Stimulated activated CD4-positive, alpha-beta T cell treated with anti-CD3 and anti-CD28 coated beads, Interleukin-12 subunit alpha, Interleukin-12 subunit beta, amount 100 ng/mL, for 48 hours (primary cell): Measurements from ENCODE around the gene AGPAT2.

Experiments used
- DNase-seq, 3 donors: peaks; one replicate each; pipeline ENCODE4 v3.0.0-alpha.2; 2020; ENCODE audit warnings: low read depth in 2 of 3, low spot score in 1 of 3

The AGPAT2 gene

GRCh38 chr9:136662656-136663581, 24.3 kb downstream of the AGPAT2 start, which contains the start of gene EGFL7:
Gene EGFL7, plus strand, starts transcription at chr9:136662916. Its CDS starts 5,367 bp downstream, at chr9:136668283.
- DNase-seq: no peak

- DNase-seq: no peak
Measured at GRCh38 chr9:136662326-136662655, 25.0 kb downstream of the AGPAT2 start.

- no peak for DNase-seq
Measured at GRCh38 chr9:136661641-136662325, 25.5 kb downstream of the AGPAT2 start.

- DNase-seq: no peak
Measured at GRCh38 chr9:136660971-136661550, 26.2 kb downstream of the AGPAT2 start.

DNA sequence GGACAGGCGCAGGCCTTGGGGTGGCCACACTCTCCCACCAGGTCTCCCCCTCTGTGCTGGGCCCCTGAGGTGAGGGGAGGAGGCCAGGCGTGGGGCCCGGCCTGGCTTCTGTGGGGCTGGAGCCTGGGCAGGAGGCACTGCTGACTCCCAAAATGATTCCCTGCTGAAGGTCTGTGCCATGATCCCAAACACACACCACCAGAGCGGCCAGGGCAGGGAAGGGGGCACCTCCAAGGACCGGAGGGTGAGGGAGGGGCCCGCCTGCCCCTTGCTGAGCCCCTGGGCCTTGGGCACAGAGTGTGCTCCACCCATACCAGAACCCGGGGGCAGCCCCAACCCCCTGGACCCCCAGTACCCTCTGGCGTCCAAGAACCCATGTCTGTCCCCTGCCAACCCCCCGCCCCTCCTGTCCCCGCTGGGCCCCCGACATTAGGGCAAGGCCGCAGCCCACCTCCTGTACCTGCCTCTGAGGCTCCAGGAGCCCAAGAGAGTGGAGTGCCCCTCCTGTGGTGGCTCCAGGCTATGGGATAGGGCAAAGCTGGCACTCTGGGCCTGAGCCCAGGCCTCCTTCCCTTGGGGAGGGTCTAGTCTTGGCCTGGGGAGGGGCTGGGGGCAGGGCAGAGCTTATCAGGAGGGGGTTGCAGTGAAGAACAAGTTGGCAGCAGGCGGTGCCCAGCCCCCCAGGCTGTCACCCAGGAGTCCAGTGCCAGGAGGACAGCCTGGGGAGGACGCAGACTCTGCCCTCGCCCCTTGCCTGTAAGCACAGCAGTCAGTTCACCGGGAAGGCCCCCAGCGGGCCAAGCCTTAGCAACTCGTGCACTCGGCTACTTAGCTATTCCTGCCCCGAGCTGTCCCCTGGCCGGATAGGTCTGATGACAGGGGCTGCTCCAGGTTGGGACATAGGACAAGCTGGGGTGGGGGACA, 27.1 kb downstream of the AGPAT2 start:
- DNase-seq: no peak

- no peak for DNase-seq
Measured at GRCh38 chr9:136658849-136659535, 28.3 kb downstream of the AGPAT2 start.

DNA sequence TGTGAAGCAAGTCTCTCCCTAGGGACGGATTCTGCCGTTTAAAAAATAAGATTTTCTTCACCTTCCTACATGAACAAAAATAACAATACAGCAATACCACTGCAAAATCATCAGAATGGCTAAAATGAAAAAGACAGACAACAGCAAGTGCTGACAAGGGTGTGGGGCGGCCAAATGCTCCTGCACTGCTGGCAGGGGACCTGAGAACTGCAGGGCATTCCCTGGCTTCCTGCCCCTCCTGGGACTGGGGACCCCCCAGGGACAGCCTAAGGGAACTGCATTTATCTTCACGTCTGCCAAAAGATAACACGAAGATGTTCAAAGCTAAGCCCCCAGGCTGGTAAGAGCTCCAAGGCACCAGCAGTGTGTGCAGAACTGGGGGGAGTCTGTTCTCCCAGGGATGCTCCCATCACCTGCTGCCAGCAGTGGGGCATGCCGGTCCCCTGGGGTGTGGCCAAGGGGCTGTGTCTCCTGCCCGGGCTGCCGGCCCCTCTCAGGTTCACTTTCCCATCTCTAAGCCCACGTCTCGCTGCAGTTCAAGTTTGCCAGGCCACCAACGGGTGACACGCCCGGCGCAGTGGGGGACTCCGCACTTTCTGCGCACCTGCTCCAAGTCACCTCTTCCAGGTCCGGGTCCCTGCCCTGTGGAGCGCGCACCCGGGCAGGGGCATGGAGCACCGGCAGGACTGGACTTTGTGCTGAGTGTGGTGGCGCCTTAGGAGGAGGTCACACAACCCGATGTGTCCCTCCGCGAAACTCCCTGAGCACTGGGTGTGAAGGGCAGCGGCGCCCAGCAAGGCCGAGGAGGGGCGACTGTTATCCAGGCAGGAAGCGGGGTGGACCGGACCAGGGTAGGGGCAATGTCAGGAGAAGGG, 29.0 kb downstream of the AGPAT2 start:
- DNase-seq: no peak

- no peak for DNase-seq
Measured at GRCh38 chr9:136656795-136657611, 30.3 kb downstream of the AGPAT2 start.

GRCh38 chr9:136656183-136656738, 31.0 kb downstream of the AGPAT2 start:
- DNase-seq: no peak

GRCh38 chr9:136655536-136656182, 31.6 kb downstream of the AGPAT2 start:
- no peak for DNase-seq

GRCh38 chr9:136654820-136655535, 32.3 kb downstream of the AGPAT2 start:
- DNase-seq: no peak

DNA sequence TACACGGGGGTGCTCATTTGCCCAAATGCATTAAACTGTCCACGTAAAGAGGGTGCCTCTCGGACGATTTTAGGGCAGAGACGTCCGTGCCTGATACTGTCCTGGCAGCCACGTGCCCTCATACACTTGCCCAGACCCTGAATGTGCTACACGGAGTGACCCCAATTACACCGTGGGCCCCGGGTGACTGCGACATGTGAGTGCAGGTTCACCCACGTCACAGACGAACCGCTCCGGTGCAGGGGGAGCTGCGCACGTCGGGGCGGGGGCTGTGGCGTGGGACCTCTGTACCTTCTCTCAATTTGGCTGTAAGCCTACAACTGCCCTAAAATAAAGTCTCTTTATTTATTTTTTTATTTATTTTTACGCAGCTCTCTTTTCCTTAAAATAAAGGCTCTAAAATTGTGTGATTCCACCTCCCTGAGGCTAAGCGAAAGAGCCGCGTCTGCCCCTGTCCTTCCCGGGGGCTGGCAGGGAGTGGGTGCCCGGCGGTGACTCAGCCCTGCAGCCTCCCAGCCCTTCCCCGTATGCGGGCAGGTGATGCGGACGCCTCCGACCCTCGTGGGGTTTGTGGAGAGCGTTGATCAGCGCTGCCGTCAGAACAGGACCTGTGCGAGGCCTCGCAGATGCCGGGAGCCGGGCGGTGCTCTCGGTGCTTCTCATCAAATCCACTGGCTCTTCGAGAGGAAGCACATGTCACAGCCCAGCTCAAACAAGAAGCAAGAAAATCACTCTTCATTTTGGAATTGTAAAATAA, 33.8 kb downstream of the AGPAT2 start:
- DNase-seq: no peak

GRCh38 chr9:136651860-136652259, 35.4 kb downstream of the AGPAT2 start:
- no peak for DNase-seq

DNA sequence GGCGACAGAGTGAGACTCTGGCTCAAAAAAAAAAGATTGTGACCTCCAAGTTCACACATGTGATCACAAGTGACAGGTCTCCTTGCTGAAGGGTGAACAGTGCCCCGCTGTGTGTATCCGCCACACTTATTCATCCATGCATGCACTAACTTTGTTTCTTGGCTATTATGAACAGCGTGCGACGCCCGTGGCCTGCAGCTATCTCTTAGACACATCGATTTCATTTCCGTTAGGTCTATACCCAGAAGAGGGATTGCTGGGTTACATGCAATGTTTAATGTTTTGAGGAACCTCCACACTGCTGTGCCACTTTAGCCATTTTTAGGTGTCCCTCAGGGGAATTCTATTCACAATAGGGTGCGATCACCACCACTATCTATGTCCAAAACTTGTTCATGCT, 36.6 kb downstream of the AGPAT2 start:
- DNase-seq: no peak

DNA sequence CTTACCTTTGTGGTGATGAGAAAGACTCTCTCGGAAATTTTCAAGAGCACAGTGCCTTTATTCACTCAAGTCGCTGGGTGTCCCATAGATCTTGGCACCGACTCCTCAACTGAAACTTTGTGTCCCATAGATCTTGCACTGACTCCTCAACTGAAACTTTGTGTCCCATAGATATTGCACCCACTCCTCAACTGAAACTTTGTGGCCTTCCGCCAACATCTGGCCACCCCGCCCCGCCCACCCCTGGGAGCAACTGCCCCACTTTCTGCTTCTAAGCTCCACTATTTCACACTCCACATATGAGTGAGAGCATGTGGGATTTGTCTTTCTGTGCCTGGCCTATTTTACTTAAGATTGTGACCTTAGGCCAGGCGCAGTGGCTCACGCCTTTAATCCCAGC, 37.2 kb downstream of the AGPAT2 start:
- DNase-seq: no peak

DNA sequence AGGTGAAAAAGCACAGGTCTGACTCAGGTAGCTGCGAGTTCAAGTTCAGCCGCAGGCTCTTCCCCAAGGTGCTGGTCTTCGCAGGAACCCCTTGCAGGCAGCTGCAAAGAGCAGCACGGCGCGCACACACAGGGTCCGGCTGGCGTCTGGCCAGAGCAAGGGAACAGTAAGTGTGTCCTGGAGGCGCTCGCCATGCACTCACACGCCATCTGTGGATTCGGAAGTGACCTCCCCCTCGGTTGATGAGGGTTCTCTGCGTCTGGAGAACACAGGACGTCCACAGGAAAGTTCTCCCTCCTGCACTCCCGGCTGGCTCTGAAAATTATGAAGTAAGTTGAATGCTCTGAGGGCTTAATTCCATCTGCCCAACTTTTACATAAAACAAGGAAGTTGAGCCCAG, 38.5 kb downstream of the AGPAT2 start:
- no peak for DNase-seq
